Heart left ventricle (tissue), 16 donors: ENCODE measurements around the gene SEC11C. TPM values are rescaled to one million over a fixed set of nuclear protein-coding genes. Genes with fewer than 3 reads are reported as not detected.

Source experiments
- ATAC-seq, 4 donors: fragments of 200-7000 bp; cut with Tn5 transposase; one replicate each; pipeline ENCODE4 v1.9.1; 2020 to 2022; ENCODE audit warnings: moderate library complexity in 4 of 4, mild to moderate bottlenecking in 3 of 4, moderate number of reproducible peaks in 1 of 4
- DNase-seq, 5 donors: peaks; one replicate each; pipeline ENCODE4 v3.0.0-alpha.2; 2020
- H3K27ac ChIP-seq, 12 donors: fragments of 200-600 bp; sonication (generic) in 4 of 12; one replicate each; pipeline versions ENCODE4 v1.5.0 to v1.8.0; 2016 to 2022; ENCODE audit warnings: mild to moderate bottlenecking in 2 of 12
- H3K27me3 ChIP-seq, 9 donors: fragments of 200-600 bp; sonication (generic) in 2 of 9; one replicate each; pipeline versions ENCODE4 v1.5.1 to v1.8.0; 2016 to 2022; ENCODE audit warnings: mild to moderate bottlenecking in 3 of 9
- H3K36me3 ChIP-seq, 9 donors: fragments of 200-600 bp; sonication (generic) in 2 of 9; one replicate each; pipeline versions ENCODE4 v1.5.0 to v1.8.0; 2018 to 2022; ENCODE audit warnings: mild to moderate bottlenecking in 2 of 9
- H3K4me1 ChIP-seq, 12 donors: fragments of 200-600 bp; sonication (generic) in 4 of 12; one replicate each; pipeline versions ENCODE4 v1.5.0 to v1.8.0; 2016 to 2022; ENCODE audit warnings: mild to moderate bottlenecking in 3 of 12
- H3K4me3 ChIP-seq, 12 donors: fragments of 200-600 bp; sonication (generic) in 4 of 12; one replicate each; pipeline versions ENCODE4 v1.5.0 to v1.8.0; 2017 to 2022; ENCODE audit warnings: mild to moderate bottlenecking in 9 of 12, moderate library complexity in 4 of 12
- H3K9me3 ChIP-seq, 12 donors: fragments of 200-600 bp; sonication (generic) in 4 of 12; one replicate each; pipeline versions ENCODE4 v1.5.0 to v1.8.0; 2016 to 2022; ENCODE audit warnings: mild to moderate bottlenecking in 1 of 12
- CTCF ChIP-seq, 12 donors: fragments of 200-600 bp; sonication (generic) in 4 of 12; IDR thresholded peaks; one replicate each; pipeline versions ENCODE4 v1.5.0 to v1.8.0; 2018 to 2022; ENCODE audit warnings: antibody characterized with exemption in 12 of 12, mild to moderate bottlenecking in 5 of 12
- POLR2A ChIP-seq, 2 donors: fragments of 450-650 bp; IDR thresholded peaks; one replicate each; pipeline ENCODE4 v1.6.1; 2017; ENCODE audit warnings: antibody characterized with exemption in 2 of 2, mild to moderate bottlenecking in 2 of 2, moderate library complexity in 2 of 2
- WGBS, 4 donors: extraction: QIAGEN DNeasy Blood & Tissue Kit in 2 of 4; methylation state at CpG; one replicate each; pipeline versions ENCODE4 v1.1.5 to v1.1.7; 2013 to 2018; 5-methylcytosine and 5-hydroxymethylcytosine counted together
- intact Hi-C, 10 donors: fragments of 100-400 bp; cut with DNase I; formaldehyde crosslinking; loops; one replicate each; pipeline versions ENCODE4 v1.11.1 to v1.14.2; 2022
- polyA plus RNA-seq, 2 donors: library from polyadenylated mRNA; stranded (reverse); fragments of 200-250 nt; gene quantifications; one replicate each; pipeline ENCODE4 v1.2.3, GENCODE V29; 2013
- total RNA-seq, 9 donors: library from RNA; depleted of rRNA in 2 of 9; stranded (reverse); fragments of >200 nt in 2 of 9; fragmentation: NEBNext Ultra II Directional in 3 of 9; extraction: Animal tissue kit (Norgen Biotek cat#: 25700) in 3 of 9; gene quantifications; one replicate each; pipeline versions ENCODE4 v1.1.0 to v1.2.4, GENCODE V29; 2016 to 2023
- donor health status: ischemic (EF 13 %, LVEDD 7.1; RV severe dilation, severe dysfunction).
- donor health status: healthy with polysubstance abuse.
- donor health status: DM: no; HTN: yes; CAD: no.
- donor health status: DM: no; HTN: no; CAD: no.
- donor health status: ischemic (EF 25% LVEDD 6.9; RV normal size, moderate dysfunction).
- donor health status: ischemic (EF 25% LVEDD 5.7; RV mildly dilated, moderate dysfunction).
- donor health status: healthy.
- donor health status: DM: yes; HTN: yes; CAD: no.
- donor health status: ischemic (EF 35%, LVEDD 5.7; RV mildly dilated, moderate dysfunction).
- donor health status: nonischemic (EF 11% LVEDD 7.7; RV severe dilation, severe dysfunction).
- donor health status: DM: yes; HTN: yes; CAD: no.
- donor health status: PGD.
- donor health status: ischemic (EF 29% LVEDD 5.4; RV normal size, mild dysfunction).
- donor health status: nonischemic (EF 23%, LVEDD 6.1; RV moderate dilation, normal function).

SEC11C gene
- total and polyA plus RNA-seq, 11 donors, result 10.2 to 73.9 (median 18.1) TPM

- peaks cover 0 to 7% (median 0%) of the 10 kb centered on the region in 9 donors for H3K27me3 ChIP-seq
- DNase-seq (no peak), ATAC-seq (no peak)
- TF ChIP-seq POLR2A (IDR thresholded peaks at IDR 0.05), result no peak
- no peak for TF ChIP-seq CTCF (IDR thresholded peaks at IDR 0.05)
- intact Hi-C loops, result loop anchor here in 1 of 10 donors (10.0 kb wide), 1 partner anchor 88 kb away; no protein-coding TSS in a partner anchor
- 86 to 90% (median 88%) methylated on average over 1 of the region's 1 CpG for WGBS, 4 donors
- no peak overlapping the region for H3K27ac ChIP-seq
- no peak overlapping the region for H3K4me3 ChIP-seq
- no peaks in the 10 kb centered on the region for H3K4me1 ChIP-seq
- H3K9me3 ChIP-seq, result no peaks in the 10 kb centered on the region
- no peaks in the 10 kb centered on the region for H3K36me3 ChIP-seq
These were observed 43.0 kb downstream of the SEC11C start for GRCh38 chr18:59182673-59183072.

- intact Hi-C loops, result loop anchor here in 1 of 10 donors (10.0 kb wide), 1 partner anchor 94 kb away; no protein-coding TSS in a partner anchor
- H3K27me3 ChIP-seq, result no peaks in the 10 kb centered on the region
- TF ChIP-seq POLR2A (IDR thresholded peaks at IDR 0.05), result no peak
- no peak for TF ChIP-seq CTCF (IDR thresholded peaks at IDR 0.05)
- no peak overlapping the region for H3K27ac ChIP-seq
- H3K4me1 ChIP-seq, result no peaks in the 10 kb centered on the region
- ATAC-seq (no peak), DNase-seq (no peak)
- 82 to 95% (median 86%) methylated on average over 2 of the region's 2 CpGs for WGBS, 4 donors
- H3K36me3 ChIP-seq, result no peaks in the 10 kb centered on the region
- H3K4me3 ChIP-seq, result no peak overlapping the region
- no peaks in the 10 kb centered on the region for H3K9me3 ChIP-seq
These were observed 49.3 kb downstream of the SEC11C start for GRCh38 chr18:59189008-59189407.

GRCh38 chr18:59189746-59190145 is 50.1 kb downstream of the SEC11C start:
- Histone ChIP-seq H3K27ac (no peak overlapping the region), H3K4me1 (no peaks in the 10 kb centered on the region), H3K27me3 (no peaks in the 10 kb centered on the region), H3K36me3 (no peaks in the 10 kb centered on the region), H3K9me3 (no peaks in the 10 kb centered on the region), H3K4me3 (no peak overlapping the region)
- intact Hi-C loops, result loop anchor here in 2 of 10 donors (10.0 kb wide), 2 partner anchors 85 to 95 kb away; no protein-coding TSS in a partner anchor
- TF ChIP-seq POLR2A (IDR thresholded peaks at IDR 0.05), result no peak
- TF ChIP-seq CTCF (IDR thresholded peaks at IDR 0.05), result no peak
- DNase-seq, result no peak
- 71 to 81% (median 76%) methylated on average over 1 of the region's 1 CpG for WGBS, 4 donors
- no peak for ATAC-seq

- no peak overlapping the region for H3K27ac ChIP-seq
- no peak for DNase-seq
- no peaks in the 10 kb centered on the region for H3K36me3 ChIP-seq
- WGBS, 4 donors, result 67 to 78% (median 73%) methylated on average over 4 of the region's 4 CpGs
- intact Hi-C loops, result loop anchor here in 1 of 10 donors (10.0 kb wide), 1 partner anchor 91 kb away; no protein-coding TSS in a partner anchor
- no peaks in the 10 kb centered on the region for H3K4me1 ChIP-seq
- no peak for ATAC-seq
- peaks cover 0 to 12% (median 0%) of the 10 kb centered on the region in 9 donors for H3K27me3 ChIP-seq
- no peak for TF ChIP-seq POLR2A (IDR thresholded peaks at IDR 0.05)
- TF ChIP-seq CTCF (IDR thresholded peaks at IDR 0.05), result no peak
- H3K9me3 ChIP-seq, result no peaks in the 10 kb centered on the region
- no peak overlapping the region for H3K4me3 ChIP-seq
These were observed 56.6 kb downstream of the SEC11C start for GRCh38 chr18:59196161-59196725.
